ENCODE data around the gene OR2T3.
"Not testable (repeated sequence)": the region's sequence is repeated elsewhere in the genome, so short reads cannot be mapped to it uniquely, and the experiment has no call there.

DNA sequence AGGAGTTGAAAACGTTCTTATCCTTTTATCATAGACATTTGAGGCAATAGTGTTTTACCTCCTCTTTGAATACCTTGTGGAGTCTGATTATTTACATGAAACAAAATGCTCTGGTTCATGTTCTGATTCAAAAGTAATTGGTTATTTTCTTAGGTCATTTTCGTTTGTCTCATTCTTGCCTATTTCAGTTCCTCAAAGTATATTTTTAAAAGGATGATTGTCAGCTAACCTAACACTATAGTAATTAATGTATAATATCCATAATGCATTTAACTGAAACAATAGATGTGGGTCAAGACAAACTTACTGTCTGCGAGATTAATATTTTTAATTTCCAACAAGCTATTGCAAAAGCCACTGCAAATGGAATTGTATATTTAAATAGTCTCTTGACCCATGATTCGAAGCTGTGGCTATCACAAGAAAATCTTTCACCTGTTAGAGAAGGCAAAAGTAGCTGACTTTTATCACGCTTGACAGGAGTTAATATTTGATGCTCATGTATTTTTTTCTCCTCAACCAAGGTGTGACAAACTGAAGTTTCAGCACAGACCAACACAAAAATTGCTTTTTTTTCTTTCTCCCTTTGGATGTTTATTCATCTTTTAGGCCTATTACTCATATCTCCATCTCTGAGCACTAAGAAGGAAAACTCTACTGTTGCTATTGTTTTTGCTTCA is 22.5 kb upstream of the OR2T3 start:
- TF ChIP-seq POLR2A, CTCF (IDR thresholded peaks at IDR 0.05): not testable (repeated sequence)

All from thyroid gland (tissue), 4 donors.